Measurements from ENCODE around the gene DYNC1LI2. TPM values are rescaled to one million over a fixed set of nuclear protein-coding genes. Genes with fewer than 3 reads are reported as not detected.

The DYNC1LI2 gene
- total RNA-seq, 1 experiment from 2014 or later, result 92.8 TPM

- RAD21 ChIA-PET (ENCODE audit: low non-redundant PET in 1 of 2, low total read pairs in 2 of 2, uncharacterized antibody in 2 of 2, unreplicated experiment in 2 of 2), result no interaction called here
- intact Hi-C loops (cut with micrococcal nuclease), result no loop called here
- no peak for ATAC-seq
- BruUV-seq (replicated peaks), result no TSS peak
- no peaks in the 10 kb centered on the region for H3K9me2 ChIP-seq (ENCODE audit: insufficient read depth)
- H3K9me3 ChIP-seq (ENCODE audit: control insufficient read depth in 1 of 2, insufficient read depth in 1 of 2, low read depth in 1 of 2, low read length in 2 of 2), result no peaks in the 10 kb centered on the region
- no peaks in the 10 kb centered on the region for H3K79me2 ChIP-seq (ENCODE audit: insufficient read depth, low read length)
- POLR2A ChIA-PET, result no interaction called here
- DNase-seq (ENCODE audit: low read depth, low spot score), result no peak
- H3K27me3 ChIP-seq (ENCODE audit: insufficient read depth, low read length), result no peaks in the 10 kb centered on the region
- no peak overlapping the region for H3K4me3 ChIP-seq (replicated peaks in 1 of 2; ENCODE audit: low read depth in 1 of 2, low read length in 2 of 2)
- H3K9ac ChIP-seq (ENCODE audit: low read length), result no peak overlapping the region
- TF ChIP-seq MAX (IDR thresholded peaks at IDR 0.05) (no peak), POLR2AphosphoS5 (IDR thresholded peaks at IDR 0.05; ENCODE audit: low read depth, low read length) (no peak)
- no peak overlapping the region for H2AFZ ChIP-seq (ENCODE audit: low read depth, low read length, poor library complexity, severe bottlenecking)
- H3K4me1 ChIP-seq (ENCODE audit: control insufficient read depth in 1 of 2, insufficient read depth in 2 of 2, low read length in 2 of 2), result no peaks in the 10 kb centered on the region
- CTCF ChIA-PET, result no interaction called here
- H3K4me2 ChIP-seq (ENCODE audit: low read length), result no peak overlapping the region
- H3K36me3 ChIP-seq (ENCODE audit: control insufficient read depth in 1 of 2, insufficient read depth in 2 of 2, low read length in 2 of 2), result no peaks in the 10 kb centered on the region
- H3K27ac ChIP-seq (ENCODE audit: low read depth, low read length), result no peak overlapping the region
- H4K20me1 ChIP-seq (ENCODE audit: insufficient read depth), result no peaks in the 10 kb centered on the region
Observed at GRCh38 chr16:66714062-66714461, 37.3 kb downstream of the DYNC1LI2 start.

GRCh38 chr16:66713076-66713475 is 38.3 kb downstream of the DYNC1LI2 start:
- H3K4me3 ChIP-seq (replicated peaks in 1 of 2; ENCODE audit: low read depth in 1 of 2, low read length in 2 of 2), result no peak overlapping the region
- no peak for ATAC-seq
- no peaks in the 10 kb centered on the region for H3K4me1 ChIP-seq (ENCODE audit: control insufficient read depth in 1 of 2, insufficient read depth in 2 of 2, low read length in 2 of 2)
- intact Hi-C loops (cut with micrococcal nuclease), result no loop called here
- no peaks in the 10 kb centered on the region for H3K79me2 ChIP-seq (ENCODE audit: insufficient read depth, low read length)
- H2AFZ ChIP-seq (ENCODE audit: low read depth, low read length, poor library complexity, severe bottlenecking), result no peak overlapping the region
- no peaks in the 10 kb centered on the region for H3K27me3 ChIP-seq (ENCODE audit: insufficient read depth, low read length)
- POLR2A ChIA-PET, result no interaction called here
- BruUV-seq (replicated peaks), result no TSS peak
- DNase-seq (ENCODE audit: low read depth, low spot score), result no peak
- H3K27ac ChIP-seq (ENCODE audit: low read depth, low read length), result no peak overlapping the region
- no peaks in the 10 kb centered on the region for H3K9me2 ChIP-seq (ENCODE audit: insufficient read depth)
- CTCF ChIA-PET, result interaction anchor here (0.9 to 1.2 kb wide), 3 partner anchors 27 to 154 kb away, joined by 3 read pairs; no protein-coding TSS in a partner anchor
- no peaks in the 10 kb centered on the region for H3K9me3 ChIP-seq (ENCODE audit: control insufficient read depth in 1 of 2, insufficient read depth in 1 of 2, low read depth in 1 of 2, low read length in 2 of 2)
- no peak overlapping the region for H3K9ac ChIP-seq (ENCODE audit: low read length)
- no peaks in the 10 kb centered on the region for H3K36me3 ChIP-seq (ENCODE audit: control insufficient read depth in 1 of 2, insufficient read depth in 2 of 2, low read length in 2 of 2)
- H4K20me1 ChIP-seq (ENCODE audit: insufficient read depth), result no peaks in the 10 kb centered on the region
- no peak overlapping the region for H3K4me2 ChIP-seq (ENCODE audit: low read length)
- no peak for TF ChIP-seq JUND (IDR thresholded peaks at IDR 0.05)
- no peak for TF ChIP-seq ELF1 (IDR thresholded peaks at IDR 0.05; ENCODE audit: borderline replicate concordance, low read depth)
- no peak for TF ChIP-seq RAD21 (IDR thresholded peaks at IDR 0.05; ENCODE audit: low read depth)
- no peak for TF ChIP-seq SIN3A (IDR thresholded peaks at IDR 0.05; ENCODE audit: low read depth)
- TF ChIP-seq EGR1 (IDR thresholded peaks at IDR 0.05; ENCODE audit: low read depth), result no peak
- no peak for TF ChIP-seq SRF (IDR thresholded peaks at IDR 0.05; ENCODE audit: low read depth)
- RAD21 ChIA-PET (ENCODE audit: low non-redundant PET in 1 of 2, low total read pairs in 2 of 2, uncharacterized antibody in 2 of 2, unreplicated experiment in 2 of 2), result no interaction called here

Data from HCT116 (cell line).